COLO668 (cell line): Measurements from ENCODE around the gene EBI3.
A peak's percentile ranks its signal among the peaks of the same experiment; 100 is the strongest.
"Not testable (repeated sequence)": the region's sequence is repeated elsewhere in the genome, so short reads cannot be mapped to it uniquely, and the experiment has no call there.

ENCODE experiments used
- DNase-seq: peaks from one replicate; lab custom pipeline; 2025; ENCODE audit not compliant: unreplicated experiment; lab: John Stamatoyannopoulos, UW

Gene EBI3

GRCh38 chr19:4233282-4233853, 4.0 kb downstream of the EBI3 start:
- DNase-seq: peak; percentile 41

GRCh38 chr19:4234142-4234861, 5.0 kb downstream of the EBI3 start:
- no peak for DNase-seq

GRCh38 chr19:4234862-4235201, 5.5 kb downstream of the EBI3 start:
- DNase-seq: no peak

- not testable (repeated sequence) for DNase-seq
These were observed 8.2 kb downstream of the EBI3 start for GRCh38 chr19:4237510-4237909.

- no peak for DNase-seq
These were observed 9.5 kb downstream of the EBI3 start for GRCh38 chr19:4238831-4239230.

GRCh38 chr19:4241824-4242430, 12.6 kb downstream of the EBI3 start:
- no peak for DNase-seq

GRCh38 chr19:4245938-4246337, 16.6 kb downstream of the EBI3 start:
- not testable (repeated sequence) for DNase-seq

GRCh38 chr19:4246767-4247593, 17.7 kb downstream of the EBI3 start, which contains the start of gene YJU2:
Gene YJU2, plus strand, starts transcription at chr19:4247080. Its CDS starts 67 bp downstream, at chr19:4247147.
- DNase-seq: peak; percentile 99

GRCh38 chr19:4256563-4256962, 27.2 kb downstream of the EBI3 start:
- DNase-seq: no peak

GRCh38 chr19:4257025-4257424, 27.7 kb downstream of the EBI3 start:
- DNase-seq: no peak

GRCh38 chr19:4258181-4258580, 28.9 kb downstream of the EBI3 start:
- no peak for DNase-seq

- no peak for DNase-seq
These were observed 31.4 kb downstream of the EBI3 start for GRCh38 chr19:4260613-4261191.

GRCh38 chr19:4264812-4265211, 35.5 kb downstream of the EBI3 start:
- no peak for DNase-seq

GRCh38 chr19:4266253-4267000, 37.1 kb downstream of the EBI3 start:
- DNase-seq: no peak

- peak; percentile 47 for DNase-seq
These were observed 38.0 kb downstream of the EBI3 start for GRCh38 chr19:4267101-4267900.

- DNase-seq: no peak
These were observed 38.8 kb downstream of the EBI3 start for GRCh38 chr19:4267901-4268815.

- no peak for DNase-seq
These were observed 39.6 kb downstream of the EBI3 start for GRCh38 chr19:4268816-4269430.

- DNase-seq: no peak
These were observed 43.6 kb downstream of the EBI3 start for GRCh38 chr19:4272894-4273293.
